Body of pancreas (tissue), 4 donors: ENCODE results near the gene CENPB.

ENCODE experiments used
- POLR2A ChIP-seq, 3 donors: fragments of 450-650 bp; IDR thresholded peaks; one replicate each; pipeline ENCODE4 v1.6.1; 2016; ENCODE audit warnings: antibody characterized with exemption in 3 of 3, mild to moderate bottlenecking in 2 of 3
- TF ChIP-seq, protein P1 (sequence below), 7 experiments: fragments of 450-650 bp in 4 of 7; fragments of 200-600 bp in 3 of 7; sonication (generic) in 3 of 7; IDR thresholded peaks; one replicate each; pipeline ENCODE4 v1.5.1; 2016 to 2019; ENCODE audit warnings: antibody characterized with exemption in 7 of 7

DNA sequence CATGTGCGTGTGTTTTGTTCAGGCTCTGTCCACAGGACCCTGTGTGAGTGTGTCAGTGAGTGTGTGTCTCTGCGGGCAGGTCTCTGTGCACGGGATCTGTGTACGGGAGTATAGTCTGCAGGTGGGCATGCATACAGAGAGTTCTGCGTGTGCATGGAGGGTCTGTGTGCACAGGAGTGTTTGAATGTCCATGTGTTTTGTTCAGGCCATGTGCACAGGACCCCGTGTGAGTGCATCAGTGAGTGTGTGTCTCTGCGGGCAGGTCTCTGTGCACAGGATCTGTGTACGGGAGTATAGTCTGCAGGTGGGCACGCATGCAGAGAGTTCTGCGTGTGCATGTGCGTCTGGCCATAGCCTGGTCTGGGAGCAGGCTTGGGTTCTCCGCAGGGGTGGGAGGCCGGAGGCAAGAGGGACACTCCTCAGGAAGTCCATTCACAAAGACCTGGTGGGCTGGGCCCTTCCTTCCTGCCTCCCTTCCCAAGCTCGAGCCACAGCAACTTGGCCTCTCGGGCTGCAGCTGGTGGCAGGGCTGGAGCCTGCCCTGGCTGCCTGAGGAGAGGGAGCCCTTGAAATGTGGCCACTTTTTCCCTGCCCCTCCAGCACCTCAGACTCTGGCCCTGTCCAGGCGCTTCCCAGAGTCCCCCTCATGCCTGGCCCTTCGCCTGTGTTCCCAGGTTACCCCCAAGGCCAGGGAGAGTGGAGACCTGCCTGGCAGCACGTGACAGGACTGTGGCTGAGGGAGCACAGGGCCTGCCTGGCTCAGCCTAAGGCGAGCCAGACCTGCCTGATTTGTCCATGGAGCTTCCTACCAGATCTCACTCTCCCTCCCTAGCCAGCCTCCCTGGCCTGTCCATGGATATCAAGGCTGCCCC lies 47.2 kb downstream of the CENPB start:
- TF ChIP-seq POLR2A (IDR thresholded peaks at IDR 0.05) = no peak
- TF ChIP-seq, protein P1, sequence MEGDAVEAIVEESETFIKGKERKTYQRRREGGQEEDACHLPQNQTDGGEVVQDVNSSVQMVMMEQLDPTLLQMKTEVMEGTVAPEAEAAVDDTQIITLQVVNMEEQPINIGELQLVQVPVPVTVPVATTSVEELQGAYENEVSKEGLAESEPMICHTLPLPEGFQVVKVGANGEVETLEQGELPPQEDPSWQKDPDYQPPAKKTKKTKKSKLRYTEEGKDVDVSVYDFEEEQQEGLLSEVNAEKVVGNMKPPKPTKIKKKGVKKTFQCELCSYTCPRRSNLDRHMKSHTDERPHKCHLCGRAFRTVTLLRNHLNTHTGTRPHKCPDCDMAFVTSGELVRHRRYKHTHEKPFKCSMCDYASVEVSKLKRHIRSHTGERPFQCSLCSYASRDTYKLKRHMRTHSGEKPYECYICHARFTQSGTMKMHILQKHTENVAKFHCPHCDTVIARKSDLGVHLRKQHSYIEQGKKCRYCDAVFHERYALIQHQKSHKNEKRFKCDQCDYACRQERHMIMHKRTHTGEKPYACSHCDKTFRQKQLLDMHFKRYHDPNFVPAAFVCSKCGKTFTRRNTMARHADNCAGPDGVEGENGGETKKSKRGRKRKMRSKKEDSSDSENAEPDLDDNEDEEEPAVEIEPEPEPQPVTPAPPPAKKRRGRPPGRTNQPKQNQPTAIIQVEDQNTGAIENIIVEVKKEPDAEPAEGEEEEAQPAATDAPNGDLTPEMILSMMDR (IDR thresholded peaks at IDR 0.05) = no peak
